GM12878 (cell line): ENCODE results near the gene TCF12. TPM values are rescaled to one million over a fixed set of nuclear protein-coding genes. Genes with fewer than 3 reads are reported as not detected.

ENCODE experiments used
- ATAC-seq: fragments of 200-7000 bp; cut with Tn5 transposase; 3 replicates; pipeline ENCODE4 v1.9.1; 2020; ENCODE audit warnings: mild to moderate bottlenecking, moderate library complexity
- BruUV-seq: library from RNA; stranded (reverse); fragments of 400-500 nt; replicated peaks from 2 replicates; lab custom pipeline; 2021; lab: Mats Ljungman, UMichigan
- CTCF ChIA-PET: fragments of 300-600 bp; sonication (Branson Sonifier 250); formaldehyde crosslinking; extraction: SDS; loops from one replicate; lab custom pipeline; 2021; ENCODE audit warnings: inconsistent platforms; lab: Yijun Ruan, JAX
- POLR2A ChIA-PET: fragments of 350-600 bp; formaldehyde crosslinking; extraction: SDS; loops from one replicate; lab custom pipeline; 2021; ENCODE audit warnings: inconsistent platforms; lab: Charles Lee
- RAD21 ChIA-PET: fragments of 300-600 bp; sonication (Branson Sonifier 250); formaldehyde crosslinking; loops from one replicate; lab custom pipeline; 2023; ENCODE audit warnings: antibody characterized with exemption; ENCODE audit not compliant: unreplicated experiment; lab: Charles Lee
- SMC1A ChIA-PET: fragments of 300-600 bp; sonication (Branson Sonifier 250); formaldehyde crosslinking; loops from one replicate; lab custom pipeline; 2023; ENCODE audit not compliant: unreplicated experiment, uncharacterized antibody; lab: Charles Lee
- DNase-seq: peaks from one replicate; pipeline ENCODE4 v3.0.0-alpha.2; 2011; ENCODE audit warnings: low read depth, low spot score
- FAIRE-seq: peaks from 3 replicates; lab custom pipeline; 2011; peaks lifted over from hg19 to GRCh38; lab: Jason Lieb, UNC
- H2AFZ ChIP-seq: 2 replicates; pipeline ENCODE4 v1.6.0; 2011; ENCODE audit warnings: low read depth, low read length, control low read depth; ENCODE audit not compliant: control insufficient read depth
- H3K27ac ChIP-seq: 2 replicates; pipeline ENCODE4 v1.5.1; 2011; ENCODE audit warnings: control low read depth; ENCODE audit not compliant: control insufficient read depth, insufficient read depth
- H3K27me3 ChIP-seq, 2 experiments: replicated peaks in 1 of 2; 2 replicates each; pipeline versions ENCODE4 v1.6.0 to v1.6.1; 2011; ENCODE audit warnings: low read length in 1 of 2; ENCODE audit not compliant: control insufficient read depth in 2 of 2, insufficient read depth in 2 of 2
- H3K36me3 ChIP-seq, 2 experiments: 2 replicates each; pipeline ENCODE4 v1.5.1; 2011; ENCODE audit warnings: low read length in 1 of 2; ENCODE audit not compliant: control insufficient read depth in 2 of 2, insufficient read depth in 2 of 2
- H3K4me1 ChIP-seq: 2 replicates; pipeline ENCODE4 v1.6.1; 2011; ENCODE audit warnings: mild to moderate bottlenecking, low read length, moderate library complexity, mixed read lengths; ENCODE audit not compliant: control insufficient read depth, insufficient read depth
- H3K4me2 ChIP-seq: 2 replicates; pipeline ENCODE4 v1.6.0; 2011; ENCODE audit warnings: control low read depth; ENCODE audit not compliant: control insufficient read depth, insufficient read depth
- H3K4me3 ChIP-seq: fragments of 200-600 bp; sonication (generic); 2 replicates; pipeline ENCODE4 v1.5.1; 2016
- H3K79me2 ChIP-seq: 2 replicates; pipeline ENCODE4 v1.6.0; 2011; ENCODE audit warnings: low read length; ENCODE audit not compliant: control insufficient read depth, insufficient read depth
- H3K9ac ChIP-seq: 2 replicates; pipeline ENCODE4 v1.8.0; 2011; ENCODE audit warnings: low read length, control low read depth, mixed read lengths; ENCODE audit not compliant: control insufficient read depth, insufficient read depth
- H3K9me3 ChIP-seq: replicated peaks from 3 replicates; pipeline ENCODE4 v1.5.1; 2011; ENCODE audit warnings: mild to moderate bottlenecking, low read length; ENCODE audit not compliant: control insufficient read depth, insufficient read depth
- H4K20me1 ChIP-seq: 2 replicates; pipeline ENCODE4 v1.6.0; 2011; ENCODE audit not compliant: control insufficient read depth, insufficient read depth
- BACH1 ChIP-seq: fragments of 450-650 bp; IDR thresholded peaks from 2 replicates; pipeline ENCODE4 v1.6.1; 2017; ENCODE audit warnings: mild to moderate bottlenecking, borderline replicate concordance
- CHD2 ChIP-seq: IDR thresholded peaks from 2 replicates; pipeline ENCODE4 v1.6.1; 2011; ENCODE audit warnings: low read depth, low read length, improper control_type of control experiment, borderline replicate concordance
- E2F8 ChIP-seq: fragments of 450-650 bp; IDR thresholded peaks from 2 replicates; pipeline ENCODE4 v1.6.1; 2018; ENCODE audit warnings: mild to moderate bottlenecking, low read depth, moderate library complexity; ENCODE audit not compliant: partially characterized antibody
- EZH2 ChIP-seq: IDR thresholded peaks from 2 replicates; pipeline ENCODE4 v1.6.1; 2012; ENCODE audit warnings: low read depth, mild to moderate bottlenecking, control low read depth, inconsistent platforms, low read length, borderline replicate concordance; ENCODE audit not compliant: control insufficient read depth
- HCFC1 ChIP-seq: fragments of 150-350 bp; IDR thresholded peaks from 2 replicates; pipeline ENCODE4 v1.6.1; 2014; ENCODE audit warnings: low read length
- MYC ChIP-seq: IDR thresholded peaks from 2 replicates; pipeline ENCODE4 v1.6.1; 2011; ENCODE audit warnings: mild to moderate bottlenecking, low read length, moderate library complexity, inconsistent platforms; ENCODE audit not compliant: insufficient read depth, insufficient replicate concordance, insufficient read length, severe bottlenecking
- NFYA ChIP-seq: IDR thresholded peaks from 2 replicates; pipeline ENCODE4 v1.6.1; 2011; ENCODE audit warnings: low read depth, mild to moderate bottlenecking, low read length, improper control_type of control experiment, borderline replicate concordance
- NFYB ChIP-seq: IDR thresholded peaks from 2 replicates; pipeline ENCODE4 v1.6.1; 2011; ENCODE audit warnings: low read depth, mild to moderate bottlenecking, low read length, improper control_type of control experiment, moderate library complexity; ENCODE audit not compliant: insufficient read depth
- NR2C1 ChIP-seq: fragments of 450-650 bp; IDR thresholded peaks from 2 replicates; pipeline ENCODE4 v1.6.1; 2017; ENCODE audit warnings: antibody characterized with exemption, mild to moderate bottlenecking, moderate library complexity
- NR2C2 ChIP-seq: IDR thresholded peaks from 2 replicates; pipeline ENCODE4 v1.6.1; 2011; ENCODE audit warnings: borderline replicate concordance, low read depth; ENCODE audit not compliant: control insufficient read depth, insufficient read length
- RELA ChIP-seq: fragments of 450-650 bp; IDR thresholded peaks from 2 replicates; pipeline ENCODE4 v1.8.0; 2014; ENCODE audit warnings: borderline replicate concordance; ENCODE audit not compliant: partially characterized antibody
- RUNX3 ChIP-seq: IDR thresholded peaks from 2 replicates; pipeline ENCODE4 v1.6.1; 2012; ENCODE audit warnings: low read length, inconsistent platforms
- SREBF1 ChIP-seq: IDR thresholded peaks from 2 replicates; pipeline ENCODE4 v1.6.1; 2012; ENCODE audit warnings: mild to moderate bottlenecking, low read length
- SRF ChIP-seq, 2 experiments: IDR thresholded peaks; 2 replicates each; pipeline ENCODE4 v1.6.1; 2011; ENCODE audit warnings: low read depth in 2 of 2, low read length in 2 of 2, mild to moderate bottlenecking in 1 of 2, moderate library complexity in 1 of 2
- ZNF274 ChIP-seq: IDR thresholded peaks from one replicate; pipeline ENCODE4 v1.8.0; 2011; ENCODE audit not compliant: insufficient read length, insufficient read depth
- WGBS: methylation state at CpG from one replicate; pipeline ENCODE4 v1.1.6; 2016; ENCODE audit warnings: low lambda C conversion rate; ENCODE audit not compliant: insufficient replicate concordance, insufficient coverage; ENCODE audit errors: missing lambda C conversion rate; 5-methylcytosine and 5-hydroxymethylcytosine counted together
- in situ Hi-C: fragments of 300-500 bp; cut with MboI; formaldehyde crosslinking; loops from 9 replicates; pipeline ENCODE4 v1.14.3; 2018; ENCODE audit warnings: mixed read lengths
- intact Hi-C: fragments of 100-400 bp; cut with micrococcal nuclease; formaldehyde crosslinking; loops from one replicate; pipeline ENCODE4 v1.14.2; 2022; ENCODE audit not compliant: unreplicated experiment
- polyA plus RNA-seq, 11 experiments: library from polyadenylated mRNA; depleted of rRNA in 4 of 11; unstranded in 6 of 11; stranded (reverse) in 5 of 11; fragments of >200 nt; fragmentation: Nextera tagmentation in 4 of 11; fragmentation: Illumina TruSeq in 1 of 11; extraction: Ambion mirVana in 4 of 11; extraction: Trizol in 1 of 11; gene quantifications; 1 replicate in 1 of 11; 2 replicates in 10 of 11; pipeline versions ENCODE4 v1.2.1 to v1.2.3, GENCODE V29; 2011 to 2016; ENCODE audit warnings: inconsistent platforms in 2 of 11, missing spikeins in 2 of 11, low read depth in 1 of 11
- total RNA-seq, 4 experiments: library from RNA; depleted of rRNA in 3 of 4; stranded (reverse); fragments of >200 nt in 3 of 4; fragmentation: Illumina TruSeq in 1 of 4; extraction: Trizol in 1 of 4; gene quantifications; 2 replicates each; pipeline versions ENCODE4 v1.2.1 to v1.2.3, GENCODE V29; 2013 to 2021
- TF ChIP-seq, protein P1 (sequence below), 3 experiments: IDR thresholded peaks in 2 of 3; conservative IDR thresholded peaks in 1 of 3; 2 replicates each; pipeline ENCODE4 v1.5.1; 2011; ENCODE audit warnings: low read depth in 3 of 3, low read length in 3 of 3, mild to moderate bottlenecking in 3 of 3, control low read depth in 2 of 3, moderate library complexity in 2 of 3, inconsistent platforms in 1 of 3, mixed read lengths in 1 of 3; ENCODE audit not compliant: control insufficient read depth in 2 of 3, insufficient read depth in 1 of 3; ENCODE audit errors: extremely low read depth in 1 of 3

The TCF12 gene
- total and polyA plus RNA-seq, 10 of the 15 experiments (the other 5 are each of a cell fraction or from before 2014, with no cell fraction given): 8.2 to 70.9 (median 49.5) TPM

DNA sequence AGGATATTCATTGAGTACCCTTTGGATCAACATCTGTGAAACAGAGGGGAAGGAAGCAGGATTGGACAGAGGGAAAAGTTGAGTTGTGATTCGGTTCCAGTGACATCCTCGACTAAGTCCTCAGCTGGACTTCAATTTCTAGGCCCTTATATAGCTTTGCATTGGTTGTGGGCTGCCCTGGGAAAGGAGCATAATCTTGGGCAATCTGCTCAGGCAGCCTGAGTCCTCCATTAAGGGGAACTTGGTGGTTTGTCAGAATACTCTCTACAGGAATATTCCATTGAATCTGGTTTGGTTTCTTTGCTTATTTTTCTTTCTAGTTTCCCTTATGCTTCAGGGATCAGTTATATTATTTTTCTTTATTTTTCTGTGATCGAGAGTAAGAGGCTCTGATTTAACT lies 94.1 kb downstream of the TCF12 start:
- DNase-seq (no peak), FAIRE-seq (no peak)
- no peaks in the 10 kb centered on the region for H3K4me1 ChIP-seq
- H3K27me3 ChIP-seq: no peaks in the 10 kb centered on the region
- intact Hi-C loops: loop anchor here (10.0 kb wide), 3 partner anchors 122 to 292 kb away; no protein-coding TSS in a partner anchor
- POLR2A ChIA-PET: no interaction called here
- H3K9me3 ChIP-seq: no peaks in the 10 kb centered on the region
- H2AFZ ChIP-seq: no peak overlapping the region
- no TSS peak for BruUV-seq
- WGBS: 96% methylated on average over 3 of the region's 3 CpGs
- H3K9ac ChIP-seq: no peak overlapping the region
- RAD21 ChIA-PET: no interaction called here
- H3K4me2 ChIP-seq: no peak overlapping the region
- SMC1A ChIA-PET: interaction anchor here (1.0 to 1.6 kb wide), 2 partner anchors 8 to 251 kb away, joined by 3 to 4 read pairs; no protein-coding TSS in a partner anchor
- CTCF ChIA-PET: no interaction called here
- H3K79me2 ChIP-seq: peaks cover 5% of the 10 kb centered on the region
- H3K27ac ChIP-seq: no peak overlapping the region
- H4K20me1 ChIP-seq: no peaks in the 10 kb centered on the region
- TF ChIP-seq RUNX3 (no peak), NFYA (no peak), SRF (IDR thresholded peaks at IDR 0.05; ENCODE audit: low read depth in 2 of 2, low read length in 2 of 2) (no peak), MYC (no peak), HCFC1 (no peak), ZNF274 (no peak), NFYB (no peak), NR2C1 (no peak), E2F8 (no peak), SREBF1 (no peak), NR2C2 (no peak), RELA (no peak), EZH2 (no peak), BACH1 (no peak), CHD2 (no peak)
- TF ChIP-seq, protein P1, sequence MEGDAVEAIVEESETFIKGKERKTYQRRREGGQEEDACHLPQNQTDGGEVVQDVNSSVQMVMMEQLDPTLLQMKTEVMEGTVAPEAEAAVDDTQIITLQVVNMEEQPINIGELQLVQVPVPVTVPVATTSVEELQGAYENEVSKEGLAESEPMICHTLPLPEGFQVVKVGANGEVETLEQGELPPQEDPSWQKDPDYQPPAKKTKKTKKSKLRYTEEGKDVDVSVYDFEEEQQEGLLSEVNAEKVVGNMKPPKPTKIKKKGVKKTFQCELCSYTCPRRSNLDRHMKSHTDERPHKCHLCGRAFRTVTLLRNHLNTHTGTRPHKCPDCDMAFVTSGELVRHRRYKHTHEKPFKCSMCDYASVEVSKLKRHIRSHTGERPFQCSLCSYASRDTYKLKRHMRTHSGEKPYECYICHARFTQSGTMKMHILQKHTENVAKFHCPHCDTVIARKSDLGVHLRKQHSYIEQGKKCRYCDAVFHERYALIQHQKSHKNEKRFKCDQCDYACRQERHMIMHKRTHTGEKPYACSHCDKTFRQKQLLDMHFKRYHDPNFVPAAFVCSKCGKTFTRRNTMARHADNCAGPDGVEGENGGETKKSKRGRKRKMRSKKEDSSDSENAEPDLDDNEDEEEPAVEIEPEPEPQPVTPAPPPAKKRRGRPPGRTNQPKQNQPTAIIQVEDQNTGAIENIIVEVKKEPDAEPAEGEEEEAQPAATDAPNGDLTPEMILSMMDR (IDR thresholded peaks at IDR 0.05 in 2 of 3, conservative IDR thresholded peaks at IDR 0.05 in 1 of 3; ENCODE audit: control insufficient read depth in 2 of 3, extremely low read depth in 1 of 3, insufficient read depth in 1 of 3, low read depth in 3 of 3, low read length in 3 of 3): no peak
- TF ChIP-seq, all 136 proteins: peak for 0
- Histone ChIP-seq H3K36me3 (no peaks in the 10 kb centered on the region), H3K4me3 (no peak overlapping the region)
- in situ Hi-C loops: loop anchor here (5.0 to 25.0 kb wide), 2 partner anchors 290 to 525 kb away; no protein-coding TSS in a partner anchor
- ATAC-seq: no peak
